OCI-LY3 (cell line): ENCODE data around the gene PTPRD.

Experiments used
- EZH2phosphoT487 ChIP-seq: fragments of 200-600 bp; shearing (Covaris generic); IDR thresholded peaks from 2 replicates; pipeline ENCODE4 v1.6.1; 2018; ENCODE audit warnings: antibody characterized with exemption, mixed run types, low read depth
- TF ChIP-seq, protein P1 (sequence below): fragments of 200-600, 300-600 bp; sonication (generic); IDR thresholded peaks from 2 replicates; pipeline ENCODE4 v1.5.1; 2014; ENCODE audit warnings: antibody characterized with exemption, low read length, low read depth

DNA sequence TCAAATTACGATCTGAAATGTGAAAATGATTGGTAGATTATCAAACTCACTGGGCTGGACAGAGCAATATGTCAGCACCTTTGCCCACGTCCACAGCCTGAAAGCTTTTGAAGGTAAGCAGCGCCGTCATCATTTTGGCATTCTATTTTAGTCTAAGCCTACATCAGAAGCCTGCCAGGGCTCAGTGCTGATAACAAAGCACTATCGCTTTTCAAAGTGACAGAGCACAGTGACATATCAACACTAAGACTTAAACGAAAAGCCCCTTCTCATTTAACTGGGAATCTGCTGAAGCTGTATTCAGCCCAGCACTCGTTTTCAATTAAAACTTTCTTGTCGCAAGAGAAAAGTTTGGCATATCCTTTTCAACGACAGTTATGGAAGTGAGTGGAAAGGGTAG lies 1076.3 kb downstream of the PTPRD start:
- TF ChIP-seq, protein P1, sequence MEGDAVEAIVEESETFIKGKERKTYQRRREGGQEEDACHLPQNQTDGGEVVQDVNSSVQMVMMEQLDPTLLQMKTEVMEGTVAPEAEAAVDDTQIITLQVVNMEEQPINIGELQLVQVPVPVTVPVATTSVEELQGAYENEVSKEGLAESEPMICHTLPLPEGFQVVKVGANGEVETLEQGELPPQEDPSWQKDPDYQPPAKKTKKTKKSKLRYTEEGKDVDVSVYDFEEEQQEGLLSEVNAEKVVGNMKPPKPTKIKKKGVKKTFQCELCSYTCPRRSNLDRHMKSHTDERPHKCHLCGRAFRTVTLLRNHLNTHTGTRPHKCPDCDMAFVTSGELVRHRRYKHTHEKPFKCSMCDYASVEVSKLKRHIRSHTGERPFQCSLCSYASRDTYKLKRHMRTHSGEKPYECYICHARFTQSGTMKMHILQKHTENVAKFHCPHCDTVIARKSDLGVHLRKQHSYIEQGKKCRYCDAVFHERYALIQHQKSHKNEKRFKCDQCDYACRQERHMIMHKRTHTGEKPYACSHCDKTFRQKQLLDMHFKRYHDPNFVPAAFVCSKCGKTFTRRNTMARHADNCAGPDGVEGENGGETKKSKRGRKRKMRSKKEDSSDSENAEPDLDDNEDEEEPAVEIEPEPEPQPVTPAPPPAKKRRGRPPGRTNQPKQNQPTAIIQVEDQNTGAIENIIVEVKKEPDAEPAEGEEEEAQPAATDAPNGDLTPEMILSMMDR = no peak
- TF ChIP-seq EZH2phosphoT487 = no peak
